Thyroid gland (tissue), 4 donors: Measurements from ENCODE around the gene TMTC3.

Source experiments
- CTCF ChIP-seq, 6 experiments: fragments of 200-600 bp in 3 of 6; fragments of 450-650 bp in 3 of 6; sonication (generic) in 3 of 6; IDR thresholded peaks; one replicate each; pipeline ENCODE4 v1.5.1; 2016 to 2019; ENCODE audit warnings: antibody characterized with exemption in 6 of 6, mild to moderate bottlenecking in 2 of 6, inconsistent platforms in 1 of 6, moderate library complexity in 1 of 6
- POLR2A ChIP-seq, 2 donors: fragments of 450-650 bp; IDR thresholded peaks; one replicate each; pipeline ENCODE4 v1.6.1; 2017; ENCODE audit warnings: antibody characterized with exemption in 2 of 2, mild to moderate bottlenecking in 2 of 2, moderate library complexity in 1 of 2

- TF ChIP-seq POLR2A (IDR thresholded peaks at IDR 0.05) (no peak), CTCF (IDR thresholded peaks at IDR 0.05) (no peak)
Observed at GRCh38 chr12:88167384-88167783, 25.3 kb downstream of the TMTC3 start.
